Thyroid gland (tissue), 4 donors: ENCODE results near the gene DPF1.

Experiments
- POLR2A ChIP-seq, 2 donors: fragments of 450-650 bp; IDR thresholded peaks; one replicate each; pipeline ENCODE4 v1.6.1; 2017; ENCODE audit warnings: antibody characterized with exemption in 2 of 2, mild to moderate bottlenecking in 2 of 2, moderate library complexity in 1 of 2
- TF ChIP-seq, protein P1 (sequence below), 6 experiments: fragments of 200-600 bp in 3 of 6; fragments of 450-650 bp in 3 of 6; sonication (generic) in 3 of 6; IDR thresholded peaks; one replicate each; pipeline ENCODE4 v1.5.1; 2016 to 2019; ENCODE audit warnings: antibody characterized with exemption in 6 of 6, mild to moderate bottlenecking in 2 of 6, inconsistent platforms in 1 of 6, moderate library complexity in 1 of 6

DNA sequence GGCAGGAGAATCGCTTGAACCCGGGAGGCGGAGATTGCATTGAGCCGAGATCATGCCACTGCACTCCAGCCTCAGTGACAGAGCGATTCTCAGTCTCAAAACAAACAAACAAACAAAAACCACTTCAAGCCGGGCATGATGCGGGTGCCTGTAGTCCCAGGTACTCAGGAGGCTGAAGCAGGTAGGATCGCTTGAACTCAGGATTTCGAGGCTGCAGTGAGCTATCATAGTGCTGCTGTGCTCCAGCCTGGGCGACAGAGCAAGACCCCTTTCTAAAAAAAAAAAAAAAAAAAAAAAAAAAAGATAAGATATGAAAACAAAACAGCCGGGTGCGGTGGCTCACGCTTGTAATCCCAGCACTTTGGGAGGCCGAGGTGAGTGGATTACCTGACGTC, 19.3 kb upstream of the DPF1 start:
- TF ChIP-seq, protein P1, sequence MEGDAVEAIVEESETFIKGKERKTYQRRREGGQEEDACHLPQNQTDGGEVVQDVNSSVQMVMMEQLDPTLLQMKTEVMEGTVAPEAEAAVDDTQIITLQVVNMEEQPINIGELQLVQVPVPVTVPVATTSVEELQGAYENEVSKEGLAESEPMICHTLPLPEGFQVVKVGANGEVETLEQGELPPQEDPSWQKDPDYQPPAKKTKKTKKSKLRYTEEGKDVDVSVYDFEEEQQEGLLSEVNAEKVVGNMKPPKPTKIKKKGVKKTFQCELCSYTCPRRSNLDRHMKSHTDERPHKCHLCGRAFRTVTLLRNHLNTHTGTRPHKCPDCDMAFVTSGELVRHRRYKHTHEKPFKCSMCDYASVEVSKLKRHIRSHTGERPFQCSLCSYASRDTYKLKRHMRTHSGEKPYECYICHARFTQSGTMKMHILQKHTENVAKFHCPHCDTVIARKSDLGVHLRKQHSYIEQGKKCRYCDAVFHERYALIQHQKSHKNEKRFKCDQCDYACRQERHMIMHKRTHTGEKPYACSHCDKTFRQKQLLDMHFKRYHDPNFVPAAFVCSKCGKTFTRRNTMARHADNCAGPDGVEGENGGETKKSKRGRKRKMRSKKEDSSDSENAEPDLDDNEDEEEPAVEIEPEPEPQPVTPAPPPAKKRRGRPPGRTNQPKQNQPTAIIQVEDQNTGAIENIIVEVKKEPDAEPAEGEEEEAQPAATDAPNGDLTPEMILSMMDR (IDR thresholded peaks at IDR 0.05): no peak
- no peak for TF ChIP-seq POLR2A (IDR thresholded peaks at IDR 0.05)
